ENCODE measurements around the gene SH2D3C. TPM values are rescaled to one million over a fixed set of nuclear protein-coding genes. Genes with fewer than 3 reads are reported as not detected.

The SH2D3C gene
- total and polyA plus RNA-seq, 9 of the 15 experiments (the other 6 are each of a cell fraction or from before 2014, with no cell fraction given) = 0.03 to 1.2 (median 0.22) TPM; not detected in 1

DNA sequence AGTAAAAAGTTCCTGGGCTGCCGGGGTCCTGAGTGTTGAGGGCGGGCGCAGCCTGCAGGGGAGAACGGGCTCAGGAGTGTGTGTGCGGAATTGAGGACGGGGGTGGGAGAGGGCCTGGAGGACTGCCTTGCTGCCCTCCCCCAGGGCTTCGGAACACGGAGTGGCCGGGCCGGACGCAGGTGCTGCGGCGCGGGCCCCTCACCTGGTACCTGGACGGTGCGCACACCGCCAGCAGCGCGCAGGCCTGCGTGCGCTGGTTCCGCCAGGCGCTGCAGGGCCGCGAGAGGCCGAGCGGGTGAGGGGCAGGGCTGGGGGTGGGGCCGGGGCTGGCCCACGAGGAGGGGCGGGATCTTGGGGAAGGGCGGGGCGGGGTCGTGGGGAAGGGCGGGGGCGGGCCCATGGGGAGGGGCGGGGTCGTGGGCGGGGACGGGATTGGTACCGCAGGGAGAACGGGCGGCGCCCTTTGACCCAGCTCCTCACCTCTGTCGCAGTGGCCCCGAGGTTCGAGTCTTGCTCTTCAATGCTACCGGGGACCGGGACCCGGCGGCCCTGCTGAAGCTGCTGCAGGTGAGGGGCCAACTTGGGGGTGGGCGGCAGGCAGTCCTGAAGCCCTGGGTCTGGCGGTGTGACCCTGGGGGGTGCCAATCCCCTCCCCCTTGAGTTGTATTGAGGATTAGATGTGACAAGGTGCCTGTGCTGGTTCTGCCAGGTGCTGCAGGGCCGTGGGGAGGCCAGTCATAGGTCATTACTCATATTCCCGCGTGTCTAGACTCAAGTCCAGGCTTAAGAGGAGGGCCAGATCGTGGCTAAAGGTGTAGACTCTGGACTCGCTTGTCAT, 31.3 kb upstream of the SH2D3C start:
- in situ Hi-C loops (cut with MboI) = loop anchor here (5.0 kb wide), 1 partner anchor 63 kb away; no protein-coding TSS in a partner anchor
- H3K27me3 ChIP-seq (ENCODE audit: control insufficient read depth in 2 of 2, insufficient read depth in 2 of 2, low read length in 2 of 2) = no peaks in the 10 kb centered on the region
- H3K4me3 ChIP-seq = no peak overlapping the region
- H3K9me3 ChIP-seq (replicated peaks; ENCODE audit: control insufficient read depth, insufficient read depth, low read depth, low read length) = no peaks in the 10 kb centered on the region
- peaks cover 5% of the 10 kb centered on the region; the same call in 1 of the 3 replicates for H3K79me2 ChIP-seq (ENCODE audit: control insufficient read depth, insufficient read depth, low read length)
- peaks cover 12 to 37% of the 10 kb centered on the region in 2 experiments for H3K4me1 ChIP-seq (replicated peaks in 1 of 2; ENCODE audit: control insufficient read depth in 2 of 2, insufficient read depth in 2 of 2, low read length in 2 of 2)
- H3K9me1 ChIP-seq (ENCODE audit: control insufficient read depth, insufficient read depth, low read length) = peaks cover 2% of the 10 kb centered on the region
- intact Hi-C loops (cut with micrococcal nuclease) = loop anchor here (2.0 kb wide), 1 partner anchor 75 kb away; the partner anchor contains the start of gene TOR2A
- DNase-seq (ENCODE audit: extremely low read depth in 1 of 4, low spot score in 3 of 4) = peak; percentile 79 to 96 (median 96)
- H4K20me1 ChIP-seq (replicated peaks; ENCODE audit: control insufficient read depth, insufficient read depth, low read length) = peaks cover 7% of the 10 kb centered on the region
- peak overlapping the region; percentile 57 for H3K4me2 ChIP-seq (ENCODE audit: insufficient read depth, low read length)
- H2AFZ ChIP-seq (ENCODE audit: low read depth, low read length) = no peak overlapping the region
- H3K9ac ChIP-seq (ENCODE audit: insufficient read depth in 1 of 2, low read depth in 2 of 2, low read length in 2 of 2) = peak overlapping the region; percentile 6 to 89; a peak in 3 of 4 replicates
- ChIA-PET POLR2A (interaction anchor here (0.9 to 1.8 kb wide), 8 partner anchors 8 to 60 kb away, joined by 3 to 14 read pairs (median 6); no protein-coding TSS in a partner anchor), CTCF (ENCODE audit: low intra/inter-chr PET ratio) (interaction anchor here (0.6 kb wide), 1 partner anchor 12 kb away, joined by 3 read pairs; no protein-coding TSS in a partner anchor)
- FAIRE-seq = peak; percentile 68
- H3K36me3 ChIP-seq (ENCODE audit: control insufficient read depth, insufficient read depth, low read length) = peaks cover 86% of the 10 kb centered on the region
- no TSS peak for BruUV-seq (replicated peaks)
- ATAC-seq = peak; percentile 95
- 26% methylated on average over 33 of the region's 57 CpGs for WGBS (ENCODE audit: insufficient coverage, low coverage, missing lambda C conversion rate)
- peak overlapping the region; percentile 3; the same call in 1 of the 3 replicates for H3K27ac ChIP-seq (ENCODE audit: extremely low read depth, low read depth, low read length)
- TF ChIP-seq HNRNPLL (IDR thresholded peaks at IDR 0.05; ENCODE audit: low read depth, low read length, poor library complexity, severe bottlenecking) (peak; percentile 68), SAFB (IDR thresholded peaks at IDR 0.05; ENCODE audit: borderline replicate concordance, low read depth, low read length) (no peak), KAT7 (CRISPR knock-in tag; IDR thresholded peaks at IDR 0.05; ENCODE audit: borderline replicate concordance) (no peak), FOXJ2 (tag; IDR thresholded peaks at IDR 0.05) (no peak), EGR1 (conservative IDR thresholded peaks at IDR 0.05) (0 out of 2 replicates have a peak, but pooled peaks have one; percentile 4), HEY1 (CRISPR knock-in tag; IDR thresholded peaks at IDR 0.05; ENCODE audit: borderline replicate concordance) (no peak), MBD1 (CRISPR knock-in tag; IDR thresholded peaks at IDR 0.05) (peak; percentile 82; the same call in 1 of the 2 replicates), ESRRA (IDR thresholded peaks at IDR 0.05; ENCODE audit: borderline replicate concordance, low read depth) (no peak), VEZF1 (CRISPR knock-in tag; IDR thresholded peaks at IDR 0.05) (peak; percentile 81), MXD1 (CRISPR knock-in tag; IDR thresholded peaks at IDR 0.05; ENCODE audit: borderline replicate concordance, poor library complexity, severe bottlenecking) (no peak), RBBP5 (IDR thresholded peaks at IDR 0.05; ENCODE audit: borderline replicate concordance, insufficient read depth, low read length, poor library complexity, severe bottlenecking) (peak; percentile 32), ZNF23 (CRISPR knock-in tag; IDR thresholded peaks at IDR 0.05) (no peak)
- TF ChIP-seq, protein P1, sequence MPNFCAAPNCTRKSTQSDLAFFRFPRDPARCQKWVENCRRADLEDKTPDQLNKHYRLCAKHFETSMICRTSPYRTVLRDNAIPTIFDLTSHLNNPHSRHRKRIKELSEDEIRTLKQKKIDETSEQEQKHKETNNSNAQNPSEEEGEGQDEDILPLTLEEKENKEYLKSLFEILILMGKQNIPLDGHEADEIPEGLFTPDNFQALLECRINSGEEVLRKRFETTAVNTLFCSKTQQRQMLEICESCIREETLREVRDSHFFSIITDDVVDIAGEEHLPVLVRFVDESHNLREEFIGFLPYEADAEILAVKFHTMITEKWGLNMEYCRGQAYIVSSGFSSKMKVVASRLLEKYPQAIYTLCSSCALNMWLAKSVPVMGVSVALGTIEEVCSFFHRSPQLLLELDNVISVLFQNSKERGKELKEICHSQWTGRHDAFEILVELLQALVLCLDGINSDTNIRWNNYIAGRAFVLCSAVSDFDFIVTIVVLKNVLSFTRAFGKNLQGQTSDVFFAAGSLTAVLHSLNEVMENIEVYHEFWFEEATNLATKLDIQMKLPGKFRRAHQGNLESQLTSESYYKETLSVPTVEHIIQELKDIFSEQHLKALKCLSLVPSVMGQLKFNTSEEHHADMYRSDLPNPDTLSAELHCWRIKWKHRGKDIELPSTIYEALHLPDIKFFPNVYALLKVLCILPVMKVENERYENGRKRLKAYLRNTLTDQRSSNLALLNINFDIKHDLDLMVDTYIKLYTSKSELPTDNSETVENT (CRISPR knock-in tag; IDR thresholded peaks at IDR 0.05) = 0 out of 2 replicates have a peak, but pooled peaks have one; percentile 24

Data from K562 (cell line).